GM21423 (cell line): Measurements from ENCODE around the gene ELOVL3.
A peak's percentile ranks its signal among the peaks of the same experiment; 100 is the strongest.

Source experiments
- ATAC-seq: cut with Tn5 transposase; IDR thresholded peaks from one replicate; pipeline ENCODE4 v1.9.1; 2021; ENCODE audit warnings: mild to moderate bottlenecking, moderate library complexity; ENCODE audit not compliant: unreplicated experiment

The ELOVL3 gene

DNA sequence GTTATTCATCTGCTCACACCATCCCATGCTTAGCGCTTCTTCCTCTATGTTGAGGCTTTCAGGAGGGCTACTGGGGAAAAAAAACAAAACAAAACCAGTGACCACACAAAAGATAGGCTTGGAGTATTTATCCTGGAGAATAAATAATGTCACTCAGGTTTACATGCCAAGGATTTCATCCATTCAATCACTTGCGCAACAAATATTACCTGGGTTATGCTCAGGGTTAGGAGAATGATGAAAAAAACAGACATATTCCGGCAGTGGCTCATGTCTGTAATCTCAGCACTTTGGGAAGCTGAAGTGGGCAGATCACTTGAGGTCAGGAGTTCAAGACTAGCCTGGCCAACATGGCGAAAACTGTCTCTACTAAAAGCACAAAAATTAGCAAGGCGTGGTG lies 3.3 kb upstream of the ELOVL3 start:
- no peak for ATAC-seq

DNA sequence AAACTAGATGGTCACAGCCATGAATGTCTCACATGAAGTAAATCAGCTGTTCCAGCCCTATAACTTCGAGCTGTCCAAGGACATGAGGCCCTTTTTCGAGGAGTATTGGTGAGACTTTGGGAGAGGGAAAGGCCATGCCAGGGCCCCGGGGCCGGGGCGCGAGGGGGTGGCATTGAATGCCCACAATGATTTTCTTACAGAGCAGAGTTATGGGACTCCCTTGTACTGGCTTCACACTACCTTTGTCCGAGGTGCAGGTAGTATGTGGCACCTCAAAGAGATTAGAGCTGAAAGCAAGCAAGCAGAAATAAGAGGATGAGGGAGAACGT lies 407 bp downstream of the ELOVL3 start:
- no peak for ATAC-seq

DNA sequence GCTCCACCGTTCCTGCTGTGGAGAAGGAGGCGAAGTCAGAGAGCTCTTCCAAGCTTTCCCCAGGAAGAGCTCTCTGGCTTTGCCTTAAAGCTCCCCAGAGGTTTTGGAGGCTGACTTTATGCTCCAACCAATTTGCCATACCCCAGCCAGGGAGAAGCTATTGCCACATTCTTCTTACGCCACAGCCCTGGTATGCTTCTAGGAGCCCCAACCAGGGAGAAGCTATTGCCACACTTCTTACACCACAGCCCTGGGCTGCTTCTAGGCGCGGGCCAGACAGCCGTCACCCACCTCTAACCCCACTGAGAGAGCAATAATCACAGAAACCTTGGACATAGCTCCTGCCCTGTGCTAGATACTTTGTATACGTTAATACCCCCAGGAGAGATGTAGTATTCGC lies 951 bp downstream of the ELOVL3 start:
- ATAC-seq = no peak

DNA sequence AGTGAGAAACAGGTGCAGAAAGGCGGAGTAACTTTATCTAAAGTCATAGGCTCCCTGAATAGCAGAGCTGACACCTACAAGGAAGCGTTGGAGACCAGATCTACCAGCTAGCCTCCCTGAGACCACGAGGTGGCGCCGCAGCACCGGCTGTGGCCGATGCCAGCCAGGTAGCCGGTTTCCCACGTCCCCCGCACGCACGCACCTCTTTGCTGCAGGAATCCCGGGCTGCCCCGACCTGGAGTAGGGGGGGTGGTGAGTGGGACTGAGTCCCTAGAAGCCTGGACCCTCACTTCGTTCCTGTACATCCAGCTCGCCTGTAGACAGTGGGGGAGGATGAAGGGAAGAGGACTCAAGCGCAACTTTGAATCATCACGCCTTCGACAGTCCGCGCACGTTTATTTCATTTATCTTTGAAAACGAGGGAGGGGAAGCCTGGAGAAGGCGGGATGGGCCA lies 3.7 kb downstream of the ELOVL3 start:
- ATAC-seq = peak; percentile 60

DNA sequence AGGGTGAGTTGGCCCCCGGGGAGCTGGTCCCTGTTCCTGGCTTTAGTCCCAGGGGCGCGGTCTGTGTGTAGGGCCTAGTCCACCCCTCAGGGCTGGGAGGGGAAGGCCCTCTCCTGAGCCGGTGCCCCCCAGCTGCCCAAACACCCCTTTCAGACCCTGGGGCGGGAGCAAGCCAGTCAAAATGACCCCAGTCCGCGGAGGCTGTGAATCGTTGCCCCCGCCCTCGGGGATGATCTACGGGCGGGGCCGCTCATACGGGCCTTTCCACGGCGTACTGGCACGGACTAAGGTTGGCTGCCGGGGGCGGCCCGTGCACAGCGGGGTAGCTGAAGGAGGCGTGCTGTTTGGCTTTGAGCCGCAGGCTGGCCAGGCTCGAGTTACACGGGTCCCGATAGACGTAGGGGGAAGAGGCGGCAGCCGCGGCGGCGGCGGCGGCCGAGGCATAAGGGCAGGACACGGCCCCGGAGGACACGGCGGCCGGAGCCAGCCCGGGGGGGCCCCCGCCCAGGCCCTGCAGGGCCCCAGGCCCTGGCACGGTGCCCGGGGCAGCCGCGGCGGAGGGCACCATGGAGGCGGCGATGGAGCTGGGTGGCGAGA lies 4.3 kb downstream of the ELOVL3 start:
- no peak for ATAC-seq

DNA sequence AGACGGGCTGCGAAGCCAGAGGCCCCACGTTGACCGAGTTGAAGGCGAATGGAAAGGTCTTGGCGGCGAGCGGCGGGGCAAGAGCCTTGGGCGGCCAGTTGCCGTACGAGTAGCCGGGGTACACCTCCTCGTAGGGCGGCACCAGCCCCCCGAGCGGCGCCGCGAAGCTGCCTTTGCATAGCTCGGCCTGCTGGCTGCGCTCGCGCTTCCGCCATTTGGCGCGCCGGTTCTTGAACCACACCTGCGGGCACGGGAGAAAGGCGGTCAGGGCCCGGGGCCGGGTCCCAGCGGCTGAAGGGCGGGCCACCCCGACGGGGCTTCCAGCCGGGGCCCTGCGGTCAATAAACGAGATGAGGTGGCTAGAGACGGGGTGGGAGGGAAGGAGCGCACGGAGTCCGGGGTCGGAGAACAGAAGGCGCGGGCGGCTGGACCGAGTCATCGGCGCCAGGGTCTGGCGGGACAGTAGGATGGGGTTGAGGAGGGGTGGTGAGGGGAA lies 4.8 kb downstream of the ELOVL3 start:
- no peak for ATAC-seq

DNA sequence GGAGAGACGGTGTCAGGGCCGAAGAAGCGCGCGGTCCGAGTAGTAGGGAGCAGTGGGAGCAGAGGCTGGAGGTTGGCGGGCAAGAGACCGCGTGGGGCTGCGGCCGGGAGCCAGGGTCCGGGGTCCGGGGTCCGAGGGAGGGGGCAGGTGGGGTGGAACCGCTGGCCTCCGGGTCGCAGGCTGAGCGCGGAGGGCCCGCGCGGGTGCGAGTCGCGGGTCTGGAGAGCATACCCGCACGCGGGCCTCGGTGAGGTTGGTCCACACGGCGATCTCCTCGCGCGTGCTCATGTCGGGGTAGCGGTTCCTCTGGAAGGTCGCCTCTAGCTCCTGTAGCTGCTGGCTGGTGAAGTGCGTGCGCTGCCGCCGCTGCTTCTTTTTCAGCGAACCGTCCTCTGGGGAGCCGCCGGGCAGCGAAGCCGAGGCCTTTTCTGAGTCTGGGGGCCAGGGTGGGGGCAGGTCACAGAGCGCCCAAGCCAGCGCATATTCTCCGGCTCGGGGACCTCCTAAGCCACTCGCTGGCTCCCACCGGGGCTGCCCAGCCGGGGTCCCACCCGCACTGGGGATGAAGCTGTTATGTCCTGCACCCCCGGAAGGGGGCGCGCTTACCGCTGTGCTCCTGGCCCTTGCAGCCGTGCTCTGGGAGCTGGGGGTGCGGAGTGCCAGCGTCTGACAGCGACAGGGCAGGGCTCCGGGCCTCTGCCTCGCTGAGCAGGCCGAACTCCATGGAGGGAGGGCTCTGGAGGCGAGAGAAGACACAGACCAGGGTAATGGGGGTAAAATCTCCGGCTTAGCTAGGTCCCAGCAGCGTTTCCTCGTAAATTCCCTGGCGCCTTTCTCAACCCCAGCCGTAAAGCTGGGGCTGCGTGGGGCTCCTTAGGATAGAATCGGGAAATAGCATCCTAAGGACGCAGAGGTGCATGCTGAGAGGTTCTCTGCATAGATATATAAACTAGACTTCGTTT lies 5.5 kb downstream of the ELOVL3 start:
- ATAC-seq = no peak

DNA sequence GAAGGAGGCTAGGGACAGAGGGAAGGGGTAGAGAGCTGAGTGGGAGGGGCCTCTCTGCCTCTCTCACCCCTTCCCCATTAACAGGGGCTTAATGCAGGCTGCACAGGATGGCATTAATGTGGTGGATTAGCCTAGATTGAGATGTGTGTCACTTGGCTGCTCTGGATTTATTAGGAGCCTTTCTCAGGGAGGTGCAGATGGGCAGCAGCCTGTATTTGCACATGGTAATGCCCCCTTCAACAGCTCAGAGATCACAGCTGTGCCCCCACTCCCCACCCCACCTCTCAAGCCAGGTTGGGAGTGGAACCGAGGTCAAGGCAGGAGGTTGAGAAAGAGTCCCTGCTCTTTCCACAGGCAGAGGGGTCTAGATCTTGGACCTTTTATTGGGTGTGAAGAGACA lies 7.9 kb downstream of the ELOVL3 start:
- ATAC-seq = no peak

DNA sequence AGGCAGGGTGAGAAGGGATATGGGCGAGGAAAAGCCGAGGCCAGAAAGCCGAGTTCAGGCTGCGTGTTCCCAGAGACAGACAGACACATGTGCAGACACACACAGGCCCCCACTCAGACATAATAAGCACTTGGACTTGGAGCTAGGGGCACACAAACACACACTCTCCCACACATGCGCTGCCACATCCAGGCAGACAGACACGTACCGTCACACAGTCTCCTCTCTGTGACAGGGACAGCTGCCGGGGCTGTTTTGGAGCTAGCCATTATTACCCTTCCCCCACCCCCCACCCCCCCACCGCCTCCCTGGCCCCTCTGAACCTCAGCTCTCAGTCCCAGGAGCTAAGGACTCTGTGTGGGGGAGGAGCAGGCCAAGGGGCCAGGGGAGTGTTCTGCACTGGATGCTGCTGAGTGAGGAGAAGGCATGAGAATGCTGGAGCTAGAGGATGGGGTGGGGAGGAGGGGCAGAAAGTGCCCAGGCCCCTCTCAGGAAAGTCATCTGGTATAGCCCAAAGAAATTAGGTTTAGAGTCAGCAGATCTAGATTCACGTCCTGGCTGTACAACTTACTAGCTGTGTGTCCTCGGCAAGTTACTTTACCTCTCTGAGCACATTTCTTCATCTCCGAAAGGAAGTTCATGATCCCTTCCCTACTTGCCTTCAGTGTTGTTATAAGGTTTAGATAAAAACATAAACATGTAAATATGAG lies 8.9 kb downstream of the ELOVL3 start:
- no peak for ATAC-seq

DNA sequence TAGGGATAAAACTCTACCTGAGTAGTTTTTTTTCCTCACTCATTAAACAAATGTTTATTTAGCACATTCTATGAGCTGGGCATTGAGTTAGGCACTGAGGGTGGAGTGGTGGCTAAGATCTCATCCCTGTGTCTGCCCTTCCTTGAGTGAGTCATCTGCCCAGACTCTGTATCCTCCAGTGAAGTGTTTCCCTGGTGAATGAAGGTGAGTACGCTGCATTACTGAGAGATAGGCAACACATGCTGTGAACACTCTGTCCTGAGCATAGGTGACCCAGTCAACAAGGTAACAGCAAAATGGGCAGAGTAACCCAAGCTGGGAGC lies 9.5 kb downstream of the ELOVL3 start:
- ATAC-seq = no peak

DNA sequence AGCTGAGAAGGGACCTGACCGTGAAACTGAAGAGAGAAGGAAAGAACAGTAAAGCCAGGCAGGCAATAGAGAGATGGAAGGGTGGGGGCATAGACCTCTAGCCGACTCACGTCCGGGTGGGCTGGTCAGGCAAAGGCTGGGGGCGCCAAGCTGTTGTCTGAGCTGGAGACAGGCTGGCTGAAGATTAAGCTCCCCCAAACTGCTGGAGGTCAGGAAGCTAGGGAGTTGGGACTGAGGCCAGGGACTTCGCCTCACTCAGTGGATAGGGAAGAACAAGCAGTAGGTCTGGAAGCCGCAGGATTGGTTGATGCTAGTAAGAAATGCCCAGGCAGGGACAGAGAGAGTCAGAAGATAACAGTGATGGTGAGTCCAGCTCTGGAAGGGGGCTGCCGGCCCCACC lies 9.9 kb downstream of the ELOVL3 start:
- ATAC-seq = no peak

DNA sequence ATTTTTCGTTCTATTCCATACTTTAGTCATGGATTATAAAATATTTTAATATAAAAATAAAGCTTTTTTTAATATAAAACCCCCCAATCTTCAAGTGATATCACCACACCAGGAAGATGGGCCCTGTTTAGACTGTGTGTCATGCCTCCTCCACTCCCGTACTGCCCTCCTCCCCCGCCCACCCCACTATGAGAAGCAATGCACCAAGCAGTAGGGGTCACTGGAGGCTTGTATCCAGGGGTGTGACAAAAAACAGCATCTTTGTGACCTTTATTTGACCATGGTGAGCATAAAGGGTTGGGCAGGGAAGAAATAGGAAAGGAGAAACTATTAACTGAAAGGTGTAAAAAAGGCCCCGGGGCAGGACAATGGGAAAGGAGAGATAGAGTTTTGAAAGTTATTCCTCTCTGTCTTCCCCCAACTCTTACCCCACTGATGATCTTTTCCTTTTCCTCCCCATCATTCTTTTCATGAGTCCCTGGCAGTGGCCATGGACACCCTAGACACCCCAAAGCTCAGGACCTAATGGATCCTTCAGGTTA lies 11.7 kb downstream of the ELOVL3 start:
- no peak for ATAC-seq

DNA sequence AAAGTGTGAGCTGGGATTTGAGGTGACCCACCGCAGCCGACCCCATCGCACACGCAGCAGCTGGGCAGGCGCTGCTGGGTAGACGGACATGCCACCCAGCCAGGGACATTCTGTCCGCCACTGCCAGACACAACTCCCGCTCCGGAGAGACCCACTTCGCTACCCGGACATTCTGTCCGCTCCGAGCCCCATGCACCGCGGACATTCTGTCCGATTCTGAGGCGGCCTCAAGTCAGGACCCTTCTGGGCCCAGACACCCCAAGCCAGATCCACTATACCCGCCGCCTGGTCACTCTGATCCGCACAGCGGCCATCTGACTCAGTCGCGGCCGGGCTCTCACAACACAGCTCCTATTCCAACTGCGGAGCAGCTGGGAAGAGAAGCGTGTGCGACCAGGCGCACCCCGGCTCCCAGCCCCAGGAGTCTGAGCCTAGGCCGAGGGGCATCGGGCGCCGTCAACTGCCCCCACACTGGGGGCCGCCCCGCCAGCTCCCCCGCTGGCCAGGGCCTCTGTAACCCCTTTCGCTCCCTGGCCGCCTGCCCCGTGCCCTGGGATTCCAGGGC lies 14.4 kb downstream of the ELOVL3 start:
- ATAC-seq = no peak

DNA sequence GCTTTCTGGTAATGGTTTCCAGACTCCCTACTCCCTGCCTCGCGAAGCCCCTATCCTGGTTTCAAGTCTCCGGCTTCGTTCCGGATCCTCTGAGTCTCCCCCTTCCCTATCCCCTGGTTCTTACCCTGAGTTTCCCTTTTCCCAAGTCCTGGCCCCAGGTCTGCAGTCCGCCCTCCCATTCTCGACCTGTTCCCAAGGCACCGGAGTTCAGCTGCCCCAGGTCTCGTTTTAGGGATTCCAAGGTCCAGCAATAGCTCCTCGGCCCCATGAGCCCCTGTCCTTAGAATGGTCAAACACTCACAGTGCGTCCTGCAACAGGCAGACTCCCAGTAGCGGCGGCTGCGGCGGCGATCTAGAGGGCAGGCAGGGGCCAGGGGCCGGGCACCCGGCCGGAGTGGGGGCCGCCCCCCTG lies 14.9 kb downstream of the ELOVL3 start:
- ATAC-seq = peak; percentile 1

DNA sequence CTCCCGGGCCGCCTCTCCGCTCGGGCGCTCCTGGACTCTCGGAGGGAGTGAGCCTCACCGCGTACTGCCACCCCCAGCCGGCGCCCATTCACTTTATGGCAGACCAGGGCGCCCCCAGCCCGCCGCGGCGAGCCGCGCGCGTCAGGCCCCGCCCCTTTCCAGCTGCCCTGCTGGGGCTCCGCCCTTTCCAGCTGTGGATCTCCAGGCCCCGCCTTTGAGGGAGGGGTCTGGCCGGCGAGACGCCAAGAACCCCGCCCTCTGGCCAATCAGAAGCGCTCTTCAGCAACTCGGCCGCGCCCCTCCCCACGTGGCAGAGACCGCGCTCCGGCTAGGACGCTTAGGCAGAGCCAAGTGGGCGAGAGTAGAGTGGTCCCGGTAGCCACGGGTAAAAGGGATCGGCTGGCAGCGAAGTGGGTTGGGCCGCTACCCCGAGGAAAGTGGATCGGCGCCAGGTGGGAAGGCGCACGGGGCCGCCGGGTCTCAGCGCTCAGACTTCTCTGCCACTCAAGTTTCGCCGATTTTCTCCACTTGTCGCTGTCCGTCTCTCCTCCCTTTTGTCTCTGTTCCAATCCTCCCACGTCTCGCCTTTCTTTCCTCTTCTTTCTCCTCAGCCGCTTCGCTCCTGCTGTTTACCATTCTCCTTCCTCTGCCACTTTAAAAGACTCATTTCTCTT lies 15.5 kb downstream of the ELOVL3 start, which contains the start of gene PITX3:
Gene PITX3 (minus strand): TSS at position 69 of the 674 bp plus-strand sequence. CDS start 9,432 bp downstream, outside the sequence.
- ATAC-seq = peak; percentile 47

DNA sequence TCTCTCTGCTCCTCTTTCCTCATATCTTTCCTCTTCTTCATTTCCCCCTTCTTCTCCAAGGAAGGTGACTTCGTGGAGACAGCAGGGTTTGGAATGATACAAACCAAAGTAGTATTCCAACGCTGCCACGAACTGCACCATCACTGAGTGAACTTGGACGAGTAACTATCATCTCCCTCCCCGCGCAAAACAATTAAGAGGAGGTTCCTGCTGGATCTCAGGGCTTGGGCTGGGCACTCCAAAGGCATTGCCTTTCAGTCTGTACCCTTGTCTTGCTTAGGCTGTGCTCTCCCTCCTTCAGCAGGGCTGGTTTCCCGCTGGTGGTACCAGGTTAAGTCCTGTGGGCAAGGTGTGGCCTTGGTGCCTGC lies 16.0 kb downstream of the ELOVL3 start:
- ATAC-seq = no peak

DNA sequence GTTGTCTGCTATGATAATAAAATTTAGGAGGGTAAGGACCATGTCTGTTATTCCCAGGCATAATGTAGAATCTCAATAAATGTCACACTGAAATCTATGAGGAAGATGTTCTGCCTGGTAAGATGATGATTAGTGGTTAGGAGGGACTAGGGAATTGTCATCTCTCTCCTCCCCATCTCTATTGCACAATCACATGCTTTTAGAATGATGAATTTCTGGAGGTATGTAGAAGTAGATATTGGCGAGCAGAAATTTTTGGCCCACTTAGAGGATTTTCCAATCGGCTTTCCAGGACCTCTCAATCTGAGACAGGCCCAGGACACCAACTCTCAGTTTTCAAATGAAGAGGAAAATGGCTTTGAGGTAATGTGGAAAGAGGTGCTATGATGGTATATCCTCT lies 17.2 kb downstream of the ELOVL3 start:
- ATAC-seq = no peak

DNA sequence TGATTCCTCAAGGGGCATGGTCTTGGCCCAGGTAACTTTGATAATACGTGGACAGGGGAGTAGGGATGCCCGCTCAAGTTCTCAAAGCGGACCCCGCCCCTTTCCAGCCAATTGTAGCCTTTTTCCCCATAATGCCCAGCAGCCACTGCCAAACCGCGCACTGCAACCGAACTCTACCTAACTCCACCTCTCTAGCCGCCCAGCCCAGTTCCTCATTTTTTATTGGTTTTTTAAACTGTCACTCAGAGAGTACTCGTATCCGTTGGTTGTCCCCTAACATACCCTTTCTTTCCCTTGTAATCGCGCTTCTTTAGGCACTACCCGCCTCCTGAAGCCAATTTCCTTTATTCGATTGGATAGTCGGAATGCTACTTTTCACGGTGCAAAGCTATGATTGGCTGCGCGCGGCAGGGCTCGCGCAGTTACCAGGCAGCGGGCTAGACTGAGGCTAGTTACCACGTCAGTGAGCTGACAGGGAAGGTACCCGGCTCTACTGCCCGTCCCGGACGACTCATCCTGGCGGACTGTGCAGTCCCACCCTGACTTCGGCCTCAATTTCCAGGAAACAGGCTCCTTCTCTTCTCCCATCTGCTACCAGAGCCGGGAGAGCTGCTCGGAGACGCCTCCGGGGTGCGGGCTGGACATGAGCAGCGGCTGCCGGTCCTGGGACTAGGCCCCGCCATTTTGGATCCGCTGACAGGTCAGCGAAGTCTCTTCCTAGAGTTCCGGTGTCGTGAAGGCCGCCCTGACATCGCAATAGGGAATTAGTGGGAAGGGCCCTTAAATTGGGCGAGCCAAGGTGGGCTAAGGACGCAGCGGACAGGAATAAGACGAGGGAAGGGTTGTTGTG lies 19.2 kb downstream of the ELOVL3 start, which contains the start of gene GBF1:
Gene GBF1 (plus strand): TSS at position 451 of the 850 bp plus-strand sequence. CDS start 13,407 bp downstream, outside the sequence.
- peak; percentile 85 for ATAC-seq

DNA sequence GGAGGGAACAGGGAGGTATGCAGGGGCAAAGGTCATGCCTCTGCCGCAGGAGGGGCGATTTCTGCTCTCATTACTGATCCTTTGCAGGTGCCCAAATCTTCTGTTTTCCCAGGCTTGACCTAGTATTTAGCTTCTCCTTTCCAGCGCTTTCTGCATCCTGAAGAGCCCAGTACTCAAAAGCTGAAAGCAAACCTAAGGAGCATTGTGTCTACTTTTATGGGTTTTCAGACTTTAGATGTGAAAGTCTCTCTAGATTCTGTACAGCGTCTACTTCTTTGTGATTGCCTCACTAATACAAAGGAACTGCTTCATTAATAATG lies 19.8 kb downstream of the ELOVL3 start:
- no peak for ATAC-seq

DNA sequence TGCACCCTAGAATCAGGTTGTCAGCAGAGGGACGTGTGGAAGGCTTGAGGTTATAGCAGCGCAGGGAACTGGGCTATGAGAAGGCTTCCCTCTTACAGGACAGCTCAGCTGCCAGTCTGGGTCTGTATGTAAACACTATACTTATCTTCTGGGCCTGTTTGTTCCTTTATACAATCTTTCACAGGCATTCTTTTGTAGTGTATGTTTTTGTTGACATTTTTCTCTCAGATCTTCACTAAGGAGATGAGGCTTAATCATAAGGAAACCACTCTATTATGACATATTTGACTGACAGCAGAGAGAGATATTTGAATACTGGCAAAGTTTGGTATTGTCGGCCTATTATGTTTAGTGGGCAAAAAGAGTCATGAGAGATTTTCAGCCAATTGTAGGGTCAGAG lies 20.2 kb downstream of the ELOVL3 start:
- no peak for ATAC-seq
